IMR-90 (cell line): ENCODE measurements around the gene HOXA13. TPM values are rescaled to one million over a fixed set of nuclear protein-coding genes. Genes with fewer than 3 reads are reported as not detected.

ENCODE experiments used
- ATAC-seq: fragments of 200-7000 bp; cut with Tn5 transposase; 2 replicates; pipeline ENCODE4 v1.9.1; 2020; ENCODE audit warnings: low read depth, mild to moderate bottlenecking, moderate library complexity
- BruUV-seq: library from RNA; stranded (reverse); fragments of 400-500 nt; replicated peaks from 2 replicates; lab custom pipeline; 2021; lab: Mats Ljungman, UMichigan
- CTCF ChIA-PET: fragments of 300-600 bp; formaldehyde crosslinking; extraction: SDS; loops from one replicate; lab custom pipeline; 2021; ENCODE audit warnings: antibody characterized with exemption; lab: Yijun Ruan, JAX
- POLR2A ChIA-PET: fragments of 300-600 bp; sonication (Branson Sonifier 250); formaldehyde crosslinking; loops from one replicate; lab custom pipeline; 2022; ENCODE audit warnings: antibody characterized with exemption; ENCODE audit not compliant: unreplicated experiment; lab: Charles Lee
- DNase-seq: peaks from one replicate; pipeline ENCODE4 v3.0.0; 2013
- H2AFZ ChIP-seq: replicated peaks from 2 replicates; pipeline ENCODE3; 2013; ENCODE audit warnings: low read length, mild to moderate bottlenecking; ENCODE audit not compliant: poor library complexity
- H2AK5ac ChIP-seq: 2 replicates; pipeline ENCODE4 v1.6.1; 2013; ENCODE audit warnings: low read depth, low read length, inconsistent platforms
- H2AK9ac ChIP-seq: replicated peaks from 2 replicates; pipeline ENCODE3; 2013; ENCODE audit warnings: mild to moderate bottlenecking, low read depth, low read length, moderate library complexity; ENCODE audit not compliant: poor library complexity
- H2BK120ac ChIP-seq: 2 replicates; pipeline ENCODE4 v1.6.1; 2013; ENCODE audit warnings: low read depth, low read length, inconsistent platforms
- H2BK15ac ChIP-seq: 3 replicates; pipeline ENCODE4 v1.6.1; 2013; ENCODE audit warnings: low read depth, low read length, inconsistent platforms
- H2BK20ac ChIP-seq: 2 replicates; pipeline ENCODE4 v1.6.1; 2013; ENCODE audit warnings: low read depth, mild to moderate bottlenecking, inconsistent platforms, low read length, moderate library complexity
- H2BK5ac ChIP-seq: 2 replicates; pipeline ENCODE4 v1.6.1; 2013; ENCODE audit warnings: mild to moderate bottlenecking, low read depth, low read length, inconsistent platforms; ENCODE audit not compliant: poor library complexity, severe bottlenecking
- H3K14ac ChIP-seq: replicated peaks from 2 replicates; pipeline ENCODE4 v1.6.1; 2013; ENCODE audit warnings: low read depth, low read length, inconsistent platforms
- H3K18ac ChIP-seq: 2 replicates; pipeline ENCODE4 v1.6.1; 2013; ENCODE audit warnings: low read depth, low read length, control low read depth
- H3K23ac ChIP-seq: 2 replicates; pipeline ENCODE4 v1.6.1; 2013; ENCODE audit warnings: low read depth, low read length, inconsistent platforms
- H3K27ac ChIP-seq: 2 replicates; pipeline ENCODE4 v1.5.1; 2013; ENCODE audit warnings: mild to moderate bottlenecking, control low read depth, low read length; ENCODE audit not compliant: insufficient read depth
- H3K27me3 ChIP-seq: 2 replicates; pipeline ENCODE4 v1.6.1; 2013; ENCODE audit warnings: low read length; ENCODE audit not compliant: control insufficient read depth, insufficient read depth
- H3K36me3 ChIP-seq: 2 replicates; pipeline ENCODE4 v1.6.1; 2013; ENCODE audit warnings: low read length, mixed read lengths; ENCODE audit not compliant: control insufficient read depth, insufficient read depth
- H3K4ac ChIP-seq: 2 replicates; pipeline ENCODE4 v1.6.1; 2013; ENCODE audit warnings: low read depth, low read length, inconsistent platforms
- H3K4me1 ChIP-seq: 2 replicates; pipeline ENCODE4 v1.6.1; 2013; ENCODE audit warnings: low read length, mixed read lengths; ENCODE audit not compliant: control insufficient read depth, insufficient read depth
- H3K4me2 ChIP-seq: 2 replicates; pipeline ENCODE4 v1.6.1; 2013; ENCODE audit warnings: low read depth, mild to moderate bottlenecking, control low read depth, low read length, moderate library complexity
- H3K4me3 ChIP-seq: 2 replicates; pipeline ENCODE4 v1.5.1; 2013; ENCODE audit warnings: low read depth, mild to moderate bottlenecking, control low read depth, low read length, moderate library complexity; ENCODE audit not compliant: insufficient read depth
- H3K56ac ChIP-seq: 2 replicates; pipeline ENCODE4 v1.6.1; 2013; ENCODE audit warnings: low read length, inconsistent platforms; ENCODE audit not compliant: insufficient read depth; ENCODE audit errors: extremely low read depth
- H3K79me1 ChIP-seq, 2 experiments: 2 replicates each; pipeline ENCODE4 v1.6.1; 2013; ENCODE audit warnings: low read length in 2 of 2, inconsistent platforms in 1 of 2, low read depth in 1 of 2
- H3K9ac ChIP-seq: 2 replicates; pipeline ENCODE4 v1.6.1; 2013; ENCODE audit warnings: low read depth, low read length, control low read depth
- H3K9me1 ChIP-seq: 2 replicates; pipeline ENCODE4 v1.6.1; 2013; ENCODE audit warnings: low read length, inconsistent platforms; ENCODE audit not compliant: insufficient read depth
- H3K9me3 ChIP-seq: 2 replicates; pipeline ENCODE4 v1.6.1; 2013; ENCODE audit warnings: low read length; ENCODE audit not compliant: control insufficient read depth, insufficient read depth
- H4K20me1 ChIP-seq: 2 replicates; pipeline ENCODE4 v1.6.1; 2013; ENCODE audit warnings: low read length, inconsistent platforms; ENCODE audit not compliant: insufficient read depth
- H4K5ac ChIP-seq: 2 replicates; pipeline ENCODE4 v1.6.1; 2013; ENCODE audit warnings: mild to moderate bottlenecking, low read depth, low read length, control low read depth
- H4K8ac ChIP-seq, 2 experiments: 2 replicates each; pipeline ENCODE4 v1.6.1; 2013; ENCODE audit warnings: low read depth in 2 of 2, low read length in 2 of 2, control low read depth in 1 of 2, inconsistent platforms in 1 of 2
- H4K91ac ChIP-seq: 2 replicates; pipeline ENCODE4 v1.6.1; 2013; ENCODE audit warnings: low read depth, low read length, inconsistent platforms; ENCODE audit not compliant: insufficient read depth
- BHLHE40 ChIP-seq: fragments of 150-350 bp; IDR thresholded peaks from 2 replicates; pipeline ENCODE4 v1.6.1; 2016; ENCODE audit warnings: mild to moderate bottlenecking, low read depth, low read length
- CEBPB ChIP-seq: IDR thresholded peaks from 2 replicates; pipeline ENCODE4 v1.6.1; 2012; ENCODE audit warnings: low read depth, low read length, improper control_type of control experiment
- CHD1 ChIP-seq: IDR thresholded peaks from 2 replicates; pipeline ENCODE4 v1.6.1; 2012; ENCODE audit warnings: low read depth, low read length, improper control_type of control experiment
- CTCF ChIP-seq: conservative IDR thresholded peaks from 2 replicates; pipeline ENCODE4 v1.5.1; 2012; ENCODE audit warnings: mild to moderate bottlenecking, low read depth, low read length, improper control_type of control experiment
- ELK1 ChIP-seq: fragments of 150-350 bp; IDR thresholded peaks from 2 replicates; pipeline ENCODE4 v1.6.1; 2016; ENCODE audit warnings: low read depth, mild to moderate bottlenecking, low read length, moderate library complexity, borderline replicate concordance
- FOS ChIP-seq: fragments of 150-350 bp; IDR thresholded peaks from 2 replicates; pipeline ENCODE4 v1.6.1; 2016; ENCODE audit warnings: low read depth, low read length
- MAFK ChIP-seq: IDR thresholded peaks from 2 replicates; pipeline ENCODE4 v1.6.1; 2012; ENCODE audit warnings: low read depth, low read length, improper control_type of control experiment
- MAZ ChIP-seq: IDR thresholded peaks from 2 replicates; pipeline ENCODE4 v1.6.1; 2012; ENCODE audit warnings: low read depth, mild to moderate bottlenecking, low read length, improper control_type of control experiment, moderate library complexity, borderline replicate concordance
- MXI1 ChIP-seq: IDR thresholded peaks from 2 replicates; pipeline ENCODE4 v1.6.1; 2012; ENCODE audit warnings: low read depth, mild to moderate bottlenecking, low read length, moderate library complexity, borderline replicate concordance
- NFE2L2 ChIP-seq: fragments of 150-350 bp; IDR thresholded peaks from 2 replicates; pipeline ENCODE4 v1.6.1; 2016; ENCODE audit warnings: low read depth, mild to moderate bottlenecking, low read length
- POLR2A ChIP-seq: IDR thresholded peaks from 2 replicates; pipeline ENCODE4 v1.6.1; 2012; ENCODE audit warnings: mild to moderate bottlenecking, low read depth, low read length
- RAD21 ChIP-seq: IDR thresholded peaks from 2 replicates; pipeline ENCODE4 v1.6.1; 2012; ENCODE audit warnings: low read length, improper control_type of control experiment
- RCOR1 ChIP-seq: IDR thresholded peaks from 2 replicates; pipeline ENCODE4 v1.6.1; 2012; ENCODE audit warnings: mild to moderate bottlenecking, low read length, improper control_type of control experiment; ENCODE audit not compliant: insufficient replicate concordance
- RFX5 ChIP-seq: IDR thresholded peaks from 2 replicates; pipeline ENCODE4 v1.8.0; 2012; ENCODE audit warnings: low read depth, mild to moderate bottlenecking, low read length, moderate library complexity
- SMC3 ChIP-seq: fragments of 150-350 bp; IDR thresholded peaks from 2 replicates; pipeline ENCODE4 v1.6.1; 2016; ENCODE audit warnings: low read depth, mild to moderate bottlenecking, antibody characterized with exemption, low read length, moderate library complexity
- WGBS, 2 experiments: methylation state at CpG; one replicate each; pipeline versions ENCODE4 v1.1.5 to v1.1.7; 2013; ENCODE audit warnings: missing lambda C conversion rate in 2 of 2; ENCODE audit not compliant: insufficient read length in 1 of 2; ENCODE audit errors: extremely low coverage in 2 of 2; 5-methylcytosine and 5-hydroxymethylcytosine counted together
- dilution Hi-C: fragments of 300-500 bp; cut with HindIII; formaldehyde crosslinking; loops from one replicate; pipeline ENCODE4 v1.14.3; 2018; ENCODE audit warnings: low sequenced_read_pairs; ENCODE audit not compliant: unreplicated experiment
- in situ Hi-C: fragments of 300-500 bp; cut with MboI; formaldehyde crosslinking; loops from 3 replicates; pipeline ENCODE4 v1.14.3; 2019; ENCODE audit warnings: low sequenced_read_pairs, inconsistent platforms, mixed read lengths
- intact Hi-C: fragments of 100-400 bp; cut with micrococcal nuclease; formaldehyde crosslinking; loops from 2 replicates; pipeline ENCODE4 v1.10.0; 2022
- polyA plus RNA-seq, 3 experiments: library from polyadenylated mRNA; depleted of rRNA; stranded (reverse); fragments of >200 nt; gene quantifications; 2 replicates each; pipeline ENCODE4 v1.2.3, GENCODE V29; 2012; ENCODE audit warnings: low replicate concordance in 1 of 3
- total RNA-seq: library from RNA; depleted of rRNA; stranded (reverse); fragments of >200 nt; gene quantifications from 2 replicates; pipeline ENCODE4 v1.2.3, GENCODE V29; 2012

HOXA13 gene
- total and polyA plus RNA-seq, 2 of the 4 experiments (the other 2 are of a cell fraction) = not detected

- dilution Hi-C loops (no loop called here), intact Hi-C loops (no loop called here), in situ Hi-C loops (loop anchor here (5.0 to 10.0 kb wide), 2 partner anchors 381 to 574 kb away; no protein-coding TSS in a partner anchor)
- peaks cover 5% of the 10 kb centered on the region; the same call in 1 of the 2 replicates for H3K9me1 ChIP-seq
- H2BK5ac ChIP-seq = no peak overlapping the region
- peaks cover 24% of the 10 kb centered on the region for H4K20me1 ChIP-seq
- 14% methylated on average over 4 of the region's 14 CpGs; no CpG with 5 or more reads in 1 of the 2 experiments for WGBS, 2 experiments
- H4K91ac ChIP-seq = no peak overlapping the region
- H3K27me3 ChIP-seq = peaks cover 88% of the 10 kb centered on the region
- H3K4me1 ChIP-seq = peaks cover 2% of the 10 kb centered on the region; the same call in 1 of the 2 replicates
- H3K9ac ChIP-seq = no peak overlapping the region
- peak overlapping the region; percentile 89 for H3K23ac ChIP-seq
- no peak overlapping the region for H4K8ac ChIP-seq
- no peak overlapping the region for H3K27ac ChIP-seq
- no peak overlapping the region for H3K14ac ChIP-seq
- no peak overlapping the region for H2AK5ac ChIP-seq
- H3K9me3 ChIP-seq = peaks cover 9% of the 10 kb centered on the region; the same call in 1 of the 2 replicates
- no peak overlapping the region for H4K5ac ChIP-seq
- H3K18ac ChIP-seq = no peak overlapping the region
- no TSS peak for BruUV-seq
- peak overlapping the region; percentile 40; the same call in 1 of the 2 replicates for H3K4me2 ChIP-seq
- H2BK15ac ChIP-seq = no peak overlapping the region
- ATAC-seq = no peak
- no peak overlapping the region for H3K4ac ChIP-seq
- H2AFZ ChIP-seq = peak overlapping the region; percentile 5
- H3K79me1 ChIP-seq = no peaks in the 10 kb centered on the region
- H2BK20ac ChIP-seq = no peak overlapping the region
- H3K36me3 ChIP-seq = no peaks in the 10 kb centered on the region
- no peak overlapping the region for H2AK9ac ChIP-seq
- no peak for DNase-seq
- H2BK120ac ChIP-seq = no peak overlapping the region
- ChIA-PET POLR2A (no interaction called here), CTCF (no interaction called here)
- no peak overlapping the region for H3K4me3 ChIP-seq
- H3K56ac ChIP-seq = no peak overlapping the region
- TF ChIP-seq POLR2A (no peak), ELK1 (no peak), MAFK (no peak), RFX5 (no peak), NFE2L2 (no peak), FOS (no peak), MXI1 (no peak), MAZ (no peak), CHD1 (no peak), BHLHE40 (no peak), CEBPB (no peak), SMC3 (no peak), RAD21 (no peak), CTCF (no peak), RCOR1 (no peak)
Observed at GRCh38 chr7:27200761-27201579, 1.1 kb upstream of the HOXA13 start.
